ENCODE measurements around the gene KIAA1217. TPM values are rescaled to one million over a fixed set of nuclear protein-coding genes. Genes with fewer than 3 reads are reported as not detected.

The KIAA1217 gene
- total RNA-seq, 1 experiment from 2014 or later: 48.3 TPM

- POLR2A ChIA-PET: no interaction called here
- BruUV-seq (replicated peaks): no TSS peak
- no peak overlapping the region for H3K27ac Mint-ChIP-seq (ENCODE audit: low read depth, unreplicated experiment)
These were observed 317.2 kb downstream of the KIAA1217 start for GRCh38 chr10:24526085-24526649.

DNA sequence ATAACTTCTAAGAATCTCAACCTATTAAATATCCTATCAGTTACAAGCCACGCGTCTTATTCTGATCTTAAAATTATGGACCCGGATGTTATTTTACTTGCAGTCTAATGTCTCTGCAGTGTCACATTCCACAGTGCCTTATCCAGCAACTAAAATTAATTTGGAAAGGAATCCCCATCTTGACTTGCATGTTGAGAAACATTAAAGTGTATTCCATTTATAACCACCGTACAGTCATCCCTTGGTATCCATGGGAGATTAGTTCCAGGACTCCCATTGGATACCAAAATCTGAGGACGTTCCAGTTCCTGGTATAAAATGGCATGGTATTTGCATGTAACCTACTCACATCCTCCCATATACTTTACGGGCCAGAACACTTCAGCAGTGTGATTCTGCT is 320.0 kb downstream of the KIAA1217 start:
- no TSS peak for BruUV-seq (replicated peaks)
- ChIA-PET CTCF (interaction anchor here (0.6 to 9.3 kb wide), 5 partner anchors 10 to 552 kb away, joined by 3 to 71 read pairs (median 3); no protein-coding TSS in a partner anchor), POLR2A (no interaction called here)
- Mint-ChIP-seq H3K4me1 (ENCODE audit: insufficient read depth, unreplicated experiment) (no peaks in the 10 kb centered on the region), H3K36me3 (ENCODE audit: insufficient read depth, unreplicated experiment) (peaks cover 96% of the 10 kb centered on the region), H3K9me3 (ENCODE audit: unreplicated experiment) (no peaks in the 10 kb centered on the region), H3K27me3 (ENCODE audit: insufficient read depth, unreplicated experiment) (no peaks in the 10 kb centered on the region), H3K27ac (ENCODE audit: low read depth, unreplicated experiment) (no peak overlapping the region), H3K4me3 (ENCODE audit: unreplicated experiment) (no peak overlapping the region)
- TF ChIP-seq, protein P1, sequence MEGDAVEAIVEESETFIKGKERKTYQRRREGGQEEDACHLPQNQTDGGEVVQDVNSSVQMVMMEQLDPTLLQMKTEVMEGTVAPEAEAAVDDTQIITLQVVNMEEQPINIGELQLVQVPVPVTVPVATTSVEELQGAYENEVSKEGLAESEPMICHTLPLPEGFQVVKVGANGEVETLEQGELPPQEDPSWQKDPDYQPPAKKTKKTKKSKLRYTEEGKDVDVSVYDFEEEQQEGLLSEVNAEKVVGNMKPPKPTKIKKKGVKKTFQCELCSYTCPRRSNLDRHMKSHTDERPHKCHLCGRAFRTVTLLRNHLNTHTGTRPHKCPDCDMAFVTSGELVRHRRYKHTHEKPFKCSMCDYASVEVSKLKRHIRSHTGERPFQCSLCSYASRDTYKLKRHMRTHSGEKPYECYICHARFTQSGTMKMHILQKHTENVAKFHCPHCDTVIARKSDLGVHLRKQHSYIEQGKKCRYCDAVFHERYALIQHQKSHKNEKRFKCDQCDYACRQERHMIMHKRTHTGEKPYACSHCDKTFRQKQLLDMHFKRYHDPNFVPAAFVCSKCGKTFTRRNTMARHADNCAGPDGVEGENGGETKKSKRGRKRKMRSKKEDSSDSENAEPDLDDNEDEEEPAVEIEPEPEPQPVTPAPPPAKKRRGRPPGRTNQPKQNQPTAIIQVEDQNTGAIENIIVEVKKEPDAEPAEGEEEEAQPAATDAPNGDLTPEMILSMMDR (IDR thresholded peaks at IDR 0.05; ENCODE audit: unreplicated experiment): no peak
- intact Hi-C loops (cut with micrococcal nuclease): no loop called here
- DNase-seq (ENCODE audit: unreplicated experiment): no peak

More at GRCh38 chr10:24526085-24526649, 317.2 kb downstream of the KIAA1217 start:
- Mint-ChIP-seq H3K4me3 (ENCODE audit: unreplicated experiment) (no peak overlapping the region), H3K4me1 (ENCODE audit: insufficient read depth, unreplicated experiment) (no peaks in the 10 kb centered on the region), H3K27me3 (ENCODE audit: insufficient read depth, unreplicated experiment) (no peaks in the 10 kb centered on the region), H3K9me3 (ENCODE audit: unreplicated experiment) (no peaks in the 10 kb centered on the region), H3K36me3 (ENCODE audit: insufficient read depth, unreplicated experiment) (peaks cover 91% of the 10 kb centered on the region)
- intact Hi-C loops (cut with micrococcal nuclease): no loop called here
- CTCF ChIA-PET: interaction anchor here (0.8 kb wide), 1 partner anchor 16 kb away, joined by 4 read pairs; no protein-coding TSS in a partner anchor
- no peak for DNase-seq (ENCODE audit: unreplicated experiment)
- TF ChIP-seq, protein P1 (IDR thresholded peaks at IDR 0.05; ENCODE audit: unreplicated experiment): no peak

DNA sequence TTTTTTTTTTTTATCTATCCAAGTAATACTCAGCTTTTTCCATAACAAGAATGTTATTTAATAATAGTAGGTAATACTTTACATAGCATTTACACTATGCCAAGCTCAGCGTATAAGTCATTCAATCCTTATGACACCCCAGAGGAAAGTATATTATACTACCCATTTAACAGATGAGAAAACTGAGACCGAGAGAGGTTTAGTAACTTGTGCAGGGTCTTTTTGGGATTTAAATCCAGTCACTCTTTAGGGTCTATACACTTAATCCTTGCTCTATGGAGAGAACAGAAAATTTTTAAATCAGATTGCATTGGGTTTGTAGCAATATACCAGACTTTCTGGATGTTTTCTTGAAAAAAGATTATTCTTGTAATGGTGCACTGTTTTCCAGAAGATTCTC is 322.5 kb downstream of the KIAA1217 start:
- intact Hi-C loops (cut with micrococcal nuclease): no loop called here
- Mint-ChIP-seq H3K27me3 (ENCODE audit: insufficient read depth, unreplicated experiment) (no peaks in the 10 kb centered on the region), H3K4me1 (ENCODE audit: insufficient read depth, unreplicated experiment) (no peaks in the 10 kb centered on the region), H3K27ac (ENCODE audit: low read depth, unreplicated experiment) (peak overlapping the region; percentile 42), H3K9me3 (ENCODE audit: unreplicated experiment) (no peaks in the 10 kb centered on the region), H3K4me3 (ENCODE audit: unreplicated experiment) (no peak overlapping the region), H3K36me3 (ENCODE audit: insufficient read depth, unreplicated experiment) (peaks cover 95% of the 10 kb centered on the region)
- CTCF ChIA-PET: interaction anchor here (0.6 to 9.3 kb wide), 4 partner anchors 13 to 909 kb away, joined by 3 to 71 read pairs (median 6); no protein-coding TSS in a partner anchor
- TF ChIP-seq, protein P1 (IDR thresholded peaks at IDR 0.05; ENCODE audit: unreplicated experiment): no peak
- no TSS peak for BruUV-seq (replicated peaks)
- POLR2A ChIA-PET: no interaction called here
- DNase-seq (ENCODE audit: unreplicated experiment): no peak

GRCh38 chr10:24533981-24534380 is 325.0 kb downstream of the KIAA1217 start:
- peaks cover 93% of the 10 kb centered on the region for H3K36me3 Mint-ChIP-seq (ENCODE audit: insufficient read depth, unreplicated experiment)
- ChIA-PET POLR2A (no interaction called here), CTCF (interaction anchor here (0.6 to 9.3 kb wide), 3 partner anchors 15 to 336 kb away, joined by 3 to 71 read pairs (median 4); no protein-coding TSS in a partner anchor)
- no peaks in the 10 kb centered on the region for H3K27me3 Mint-ChIP-seq (ENCODE audit: insufficient read depth, unreplicated experiment)
- TF ChIP-seq, protein P1 (IDR thresholded peaks at IDR 0.05; ENCODE audit: unreplicated experiment): no peak
- H3K4me3 Mint-ChIP-seq (ENCODE audit: unreplicated experiment): no peak overlapping the region
- no peak overlapping the region for H3K27ac Mint-ChIP-seq (ENCODE audit: low read depth, unreplicated experiment)
- no peaks in the 10 kb centered on the region for H3K4me1 Mint-ChIP-seq (ENCODE audit: insufficient read depth, unreplicated experiment)
- intact Hi-C loops (cut with micrococcal nuclease): no loop called here
- DNase-seq (ENCODE audit: unreplicated experiment): no peak
- BruUV-seq (replicated peaks): no TSS peak
- H3K9me3 Mint-ChIP-seq (ENCODE audit: unreplicated experiment): no peaks in the 10 kb centered on the region
